SU-DHL-6 (cell line): Measurements from ENCODE around the gene PGAP3.

ENCODE experiments used
- H2AFZ ChIP-seq: fragments of 200-600 bp; sonication (generic); 2 replicates; pipeline ENCODE4 v1.6.1; 2014; ENCODE audit warnings: low read depth, mild to moderate bottlenecking, moderate library complexity, mixed read lengths, antibody characterized with exemption, low read length; ENCODE audit not compliant: severe bottlenecking
- H3F3A ChIP-seq: fragments of 200-600 bp; shearing (Covaris generic); 2 replicates; pipeline ENCODE4 v1.6.0; 2016; ENCODE audit warnings: antibody characterized with exemption, mild to moderate bottlenecking; ENCODE audit not compliant: insufficient read depth
- H3K27ac ChIP-seq: fragments of 200-600 bp; sonication (generic); 2 replicates; pipeline ENCODE4 v1.5.1; 2016; ENCODE audit warnings: low read depth, mild to moderate bottlenecking, low read length, moderate library complexity, mixed read lengths
- H3K27me3 ChIP-seq: fragments of 200-600 bp; sonication (generic), shearing (Covaris generic); 2 replicates; pipeline ENCODE4 v1.6.0; 2014; ENCODE audit warnings: mild to moderate bottlenecking, low read length
- H3K36me3 ChIP-seq: fragments of 200-600 bp; sonication (generic); 2 replicates; pipeline ENCODE4 v1.6.1; 2014; ENCODE audit warnings: mild to moderate bottlenecking, low read length, mixed read lengths
- H3K4me2 ChIP-seq: fragments of 300-600, 200-600 bp; shearing (Covaris generic), sonication (generic); 2 replicates; pipeline ENCODE4 v1.6.0; 2014; ENCODE audit warnings: low read length, low read depth, mild to moderate bottlenecking; ENCODE audit not compliant: poor library complexity, severe bottlenecking
- H3K4me3 ChIP-seq: fragments of 200-600 bp; sonication (generic); 2 replicates; pipeline ENCODE4 v1.5.1; 2014; ENCODE audit warnings: antibody characterized with exemption, low read length, mild to moderate bottlenecking, mixed read lengths; ENCODE audit not compliant: insufficient read depth, poor library complexity, severe bottlenecking
- H3K79me2 ChIP-seq: fragments of 200-600 bp; sonication (generic); 2 replicates; pipeline ENCODE4 v1.6.1; 2014; ENCODE audit warnings: mild to moderate bottlenecking, low read length, moderate library complexity; ENCODE audit not compliant: insufficient read depth
- H3K9ac ChIP-seq: fragments of 200-600 bp; sonication (generic); 2 replicates; pipeline ENCODE4 v1.7.0; 2014; ENCODE audit warnings: mild to moderate bottlenecking, low read length
- H3K9me2 ChIP-seq: fragments of 200-600 bp; sonication (generic); replicated peaks from 2 replicates; pipeline ENCODE4 v1.6.1; 2014; ENCODE audit warnings: low read length; ENCODE audit not compliant: insufficient read depth
- H3K9me3 ChIP-seq: fragments of 200-600 bp; sonication (generic); 2 replicates; pipeline ENCODE4 v1.6.1; 2014; ENCODE audit warnings: low read length, mixed read lengths; ENCODE audit not compliant: insufficient read depth
- H4K20me1 ChIP-seq: fragments of 200-600 bp; sonication (generic); 2 replicates; pipeline ENCODE4 v1.6.1; 2014; ENCODE audit warnings: low read depth, mild to moderate bottlenecking, antibody characterized with exemption, low read length, moderate library complexity, mixed read lengths
- CTCF ChIP-seq: fragments of 200-600 bp; sonication (generic); IDR thresholded peaks from one replicate; pipeline ENCODE4 v1.5.1; 2017; ENCODE audit warnings: antibody characterized with exemption, mild to moderate bottlenecking, low read length, moderate library complexity; ENCODE audit not compliant: insufficient read depth, poor library complexity, severe bottlenecking
- EZH2phosphoT487 ChIP-seq: fragments of 200-600 bp; sonication (generic), shearing (Covaris generic); conservative IDR thresholded peaks from 2 replicates; pipeline ENCODE4 v1.6.1; 2018; ENCODE audit warnings: mild to moderate bottlenecking, antibody characterized with exemption, low read length, moderate library complexity, mixed read lengths

The PGAP3 gene

GRCh38 chr17:39665642-39666224 lies 22.1 kb downstream of the PGAP3 start:
- Histone ChIP-seq H3K36me3 (no peaks in the 10 kb centered on the region), H3K4me2 (no peak overlapping the region), H4K20me1 (no peaks in the 10 kb centered on the region), H3K9me2 (no peaks in the 10 kb centered on the region), H3K27me3 (no peaks in the 10 kb centered on the region), H3K4me3 (no peak overlapping the region), H3K9ac (no peak overlapping the region), H3K9me3 (no peaks in the 10 kb centered on the region), H3K79me2 (no peaks in the 10 kb centered on the region), H2AFZ (no peak overlapping the region), H3K27ac (no peak overlapping the region), H3F3A (no peaks in the 10 kb centered on the region)
- TF ChIP-seq CTCF (no peak), EZH2phosphoT487 (no peak)

GRCh38 chr17:39664581-39665561 lies 23.0 kb downstream of the PGAP3 start, which contains the start of gene TCAP:
Gene TCAP (plus strand): TSS chr17:39665349. CDS start chr17:39665360, 11 bp downstream.
- H3K27ac ChIP-seq = no peak within 1 kb of the TSS
- H3K36me3 ChIP-seq = no peaks in the 10 kb centered on the region
- H3K9me3 ChIP-seq = no peaks in the 10 kb centered on the region
- H4K20me1 ChIP-seq = no peaks in the 10 kb centered on the region
- H2AFZ ChIP-seq = no peak within 1 kb of the TSS
- H3K79me2 ChIP-seq = no peaks in the 10 kb centered on the region
- TF ChIP-seq EZH2phosphoT487 = no peak
- H3F3A ChIP-seq = no peaks in the 10 kb centered on the region
- H3K4me3 ChIP-seq = no peak within 1 kb of the TSS
- no peak within 1 kb of the TSS for H3K9ac ChIP-seq
- H3K4me2 ChIP-seq = no peak within 1 kb of the TSS
- H3K27me3 ChIP-seq = no peaks in the 10 kb centered on the region
- no peaks in the 10 kb centered on the region for H3K9me2 ChIP-seq

GRCh38 chr17:39663688-39664580 lies 23.9 kb downstream of the PGAP3 start:
- no peak overlapping the region for H3K27ac ChIP-seq
- no peaks in the 10 kb centered on the region for H3K36me3 ChIP-seq
- H3K27me3 ChIP-seq = no peaks in the 10 kb centered on the region
- no peaks in the 10 kb centered on the region for H4K20me1 ChIP-seq
- H2AFZ ChIP-seq = no peak overlapping the region
- H3K4me3 ChIP-seq = no peak overlapping the region
- H3F3A ChIP-seq = no peaks in the 10 kb centered on the region
- H3K9ac ChIP-seq = no peak overlapping the region
- no peak overlapping the region for H3K4me2 ChIP-seq
- H3K9me2 ChIP-seq = no peaks in the 10 kb centered on the region
- H3K79me2 ChIP-seq = no peaks in the 10 kb centered on the region
- TF ChIP-seq CTCF (no peak), EZH2phosphoT487 (no peak)
- H3K9me3 ChIP-seq = no peaks in the 10 kb centered on the region
